HepG2 (cell line): ENCODE results near the gene KCNB1. TPM values are rescaled to one million over a fixed set of nuclear protein-coding genes. Genes with fewer than 3 reads are reported as not detected.

ENCODE experiments used
- ATAC-seq: fragments of 200-7000 bp; cut with Tn5 transposase; 3 replicates; pipeline ENCODE4 v1.9.1; 2020; ENCODE audit warnings: mild to moderate bottlenecking, moderate library complexity
- BruUV-seq: library from RNA; stranded (reverse); fragments of 400-500 nt; replicated peaks from 2 replicates; lab custom pipeline; 2021; lab: Mats Ljungman, UMichigan
- CTCF ChIA-PET: fragments of 300-600 bp; formaldehyde crosslinking; extraction: SDS; loops from one replicate; lab custom pipeline; 2021; ENCODE audit warnings: low total read pairs, inconsistent platforms, low intra/inter-chr PET ratio; lab: Yijun Ruan, JAX
- POLR2A ChIA-PET: fragments of 350-600 bp; sonication (Branson Sonifier 250); formaldehyde crosslinking; loops from one replicate; lab custom pipeline; 2020; ENCODE audit warnings: antibody characterized with exemption, inconsistent platforms; lab: Yijun Ruan, JAX
- DNase-seq: peaks from one replicate; pipeline ENCODE4 v3.0.0-alpha.2; 2015; ENCODE audit warnings: low spot score
- FAIRE-seq: peaks from 3 replicates; lab custom pipeline; 2011; peaks lifted over from hg19 to GRCh38; lab: Jason Lieb, UNC
- H2AFZ ChIP-seq: one replicate; pipeline ENCODE4 v1.6.1; 2011; ENCODE audit warnings: low read length, inconsistent platforms
- H3K27ac ChIP-seq: fragments of 300-600 bp; 3 replicates; pipeline ENCODE4 v1.8.0; 2011; ENCODE audit warnings: mixed run types, mild to moderate bottlenecking, mixed read lengths, low read length, inconsistent platforms; ENCODE audit not compliant: insufficient read depth; ENCODE audit errors: extremely low read length
- H3K27me3 ChIP-seq, 2 experiments: fragments of 200-600 bp in 1 of 2; 2 replicates in 1 of 2; 3 replicates in 1 of 2; pipeline versions ENCODE4 v1.6.0 to v1.8.0; 2011; ENCODE audit warnings: low read length in 2 of 2, mild to moderate bottlenecking in 2 of 2, moderate library complexity in 2 of 2, inconsistent platforms in 1 of 2; ENCODE audit not compliant: insufficient read depth in 2 of 2, control insufficient read depth in 1 of 2
- H3K36me3 ChIP-seq, 2 experiments: fragments of 200-600 bp in 1 of 2; replicated peaks in 1 of 2; 2 replicates in 1 of 2; 3 replicates in 1 of 2; pipeline versions ENCODE4 v1.5.1 to v1.8.0; 2011; ENCODE audit warnings: low read length in 2 of 2, inconsistent platforms in 1 of 2; ENCODE audit not compliant: insufficient read depth in 2 of 2, control insufficient read depth in 1 of 2
- H3K4me1 ChIP-seq: 2 replicates; pipeline ENCODE4 v1.5.1; 2012; ENCODE audit warnings: low read length, inconsistent platforms; ENCODE audit not compliant: insufficient read depth
- H3K4me2 ChIP-seq: 2 replicates; pipeline ENCODE4 v1.6.0; 2011; ENCODE audit warnings: low read depth, low read length, inconsistent platforms
- H3K4me3 ChIP-seq, 3 experiments: fragments of 200-600 bp in 1 of 3; sonication (generic), shearing (Covaris generic) in 1 of 3; replicated peaks in 1 of 3; 2 replicates each; pipeline ENCODE4 v1.5.1; 2011 to 2016; ENCODE audit warnings: low read length in 3 of 3, inconsistent platforms in 2 of 3, low read depth in 2 of 3, mild to moderate bottlenecking in 2 of 3, control low read depth in 1 of 3, mixed read lengths in 1 of 3; ENCODE audit not compliant: insufficient read depth in 1 of 3
- H3K79me2 ChIP-seq: one replicate; pipeline ENCODE4 v1.6.1; 2011; ENCODE audit warnings: low read length, inconsistent platforms; ENCODE audit not compliant: insufficient read depth
- H3K9ac ChIP-seq: 2 replicates; pipeline ENCODE4 v1.6.0; 2011; ENCODE audit warnings: mild to moderate bottlenecking, low read depth, low read length, inconsistent platforms; ENCODE audit not compliant: insufficient read depth
- H3K9me3 ChIP-seq: 2 replicates; pipeline ENCODE4 v1.5.1; 2012; ENCODE audit warnings: mild to moderate bottlenecking, low read length
- H4K20me1 ChIP-seq: 2 replicates; pipeline ENCODE4 v1.6.0; 2011; ENCODE audit warnings: inconsistent platforms, mild to moderate bottlenecking, low read length, moderate library complexity; ENCODE audit not compliant: insufficient read depth
- ZSCAN22 ChIP-seq: sonication (generic); formaldehyde crosslinking; IDR thresholded peaks from 2 replicates; pipeline ENCODE4 v1.4.0; 2020; ENCODE audit warnings: mild to moderate bottlenecking, missing genetic modification reagents
- WGBS: methylation state at CpG from one replicate; pipeline ENCODE4 v1.1.6; 2017; ENCODE audit warnings: low lambda C conversion rate; 5-methylcytosine and 5-hydroxymethylcytosine counted together
- in situ Hi-C: cut with HindIII; loops from 2 replicates; pipeline ENCODE4 v1.10.0; 2017; ENCODE audit warnings: low pct_unique_long_range_greater_than_20kb; ENCODE audit not compliant: extremely low pct_ligation_motif_present
- intact Hi-C: fragments of 100-400 bp; cut with micrococcal nuclease; formaldehyde crosslinking; loops from one replicate; pipeline ENCODE4 v1.10.0; 2022; ENCODE audit not compliant: unreplicated experiment
- polyA plus RNA-seq, 8 experiments: library from polyadenylated mRNA; depleted of rRNA in 3 of 8; stranded (reverse) in 7 of 8; unstranded in 1 of 8; fragments of >200 nt; fragmentation: Illumina TruSeq in 4 of 8; extraction: Trizol in 4 of 8; gene quantifications; 2 replicates each; pipeline versions ENCODE4 v1.2.1 to v1.2.3, GENCODE V29; 2011 to 2016; ENCODE audit warnings: low read depth in 4 of 8, missing spikeins in 1 of 8, mixed read lengths in 1 of 8; ENCODE audit not compliant: insufficient read depth in 1 of 8
- total RNA-seq, 5 experiments: library from RNA; depleted of rRNA; stranded (reverse); fragments of >200 nt; fragmentation: Illumina TruSeq; extraction: Trizol; gene quantifications; 2 replicates each; pipeline ENCODE4 v1.2.3, GENCODE V29; 2016; ENCODE audit warnings: low read depth in 1 of 5
- TF ChIP-seq, protein P1 (sequence below), 2 experiments: fragments of 450-650 bp in 1 of 2; sonication (generic) in 1 of 2; formaldehyde crosslinking in 1 of 2; IDR thresholded peaks; 2 replicates each; pipeline versions ENCODE4 v1.6.1 to v1.8.0; 2016 to 2022; ENCODE audit warnings: antibody characterized with exemption in 1 of 2, mild to moderate bottlenecking in 1 of 2, missing genetic modification reagents in 1 of 2

The KCNB1 gene
- total and polyA plus RNA-seq, 2 of the 13 experiments (the other 11 are each of a cell fraction or from before 2014, with no cell fraction given): 0.02 TPM; not detected in 1

DNA sequence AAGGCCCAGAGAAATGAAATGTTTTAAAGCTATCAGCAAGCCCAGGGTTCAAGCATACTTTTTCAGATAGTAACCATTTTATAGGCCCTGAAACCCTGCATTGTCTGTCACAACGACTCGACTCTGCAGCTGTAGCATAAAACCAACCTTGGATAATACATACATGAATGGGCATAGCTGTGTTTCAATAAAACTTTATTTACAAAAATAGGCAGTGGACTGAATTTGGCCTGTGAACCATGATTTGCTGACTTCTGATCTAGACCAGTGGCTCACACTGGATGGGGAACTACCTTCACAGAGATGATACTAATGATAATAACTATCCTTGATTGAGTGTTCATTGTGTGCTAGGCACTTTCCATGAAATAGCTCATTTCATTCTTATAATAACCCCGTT, 107.3 kb downstream of the KCNB1 start:
- WGBS: 3% methylated on average over 3 of the region's 3 CpGs
- FAIRE-seq: no peak
- TF ChIP-seq ZSCAN22: no peak
- TF ChIP-seq, protein P1, sequence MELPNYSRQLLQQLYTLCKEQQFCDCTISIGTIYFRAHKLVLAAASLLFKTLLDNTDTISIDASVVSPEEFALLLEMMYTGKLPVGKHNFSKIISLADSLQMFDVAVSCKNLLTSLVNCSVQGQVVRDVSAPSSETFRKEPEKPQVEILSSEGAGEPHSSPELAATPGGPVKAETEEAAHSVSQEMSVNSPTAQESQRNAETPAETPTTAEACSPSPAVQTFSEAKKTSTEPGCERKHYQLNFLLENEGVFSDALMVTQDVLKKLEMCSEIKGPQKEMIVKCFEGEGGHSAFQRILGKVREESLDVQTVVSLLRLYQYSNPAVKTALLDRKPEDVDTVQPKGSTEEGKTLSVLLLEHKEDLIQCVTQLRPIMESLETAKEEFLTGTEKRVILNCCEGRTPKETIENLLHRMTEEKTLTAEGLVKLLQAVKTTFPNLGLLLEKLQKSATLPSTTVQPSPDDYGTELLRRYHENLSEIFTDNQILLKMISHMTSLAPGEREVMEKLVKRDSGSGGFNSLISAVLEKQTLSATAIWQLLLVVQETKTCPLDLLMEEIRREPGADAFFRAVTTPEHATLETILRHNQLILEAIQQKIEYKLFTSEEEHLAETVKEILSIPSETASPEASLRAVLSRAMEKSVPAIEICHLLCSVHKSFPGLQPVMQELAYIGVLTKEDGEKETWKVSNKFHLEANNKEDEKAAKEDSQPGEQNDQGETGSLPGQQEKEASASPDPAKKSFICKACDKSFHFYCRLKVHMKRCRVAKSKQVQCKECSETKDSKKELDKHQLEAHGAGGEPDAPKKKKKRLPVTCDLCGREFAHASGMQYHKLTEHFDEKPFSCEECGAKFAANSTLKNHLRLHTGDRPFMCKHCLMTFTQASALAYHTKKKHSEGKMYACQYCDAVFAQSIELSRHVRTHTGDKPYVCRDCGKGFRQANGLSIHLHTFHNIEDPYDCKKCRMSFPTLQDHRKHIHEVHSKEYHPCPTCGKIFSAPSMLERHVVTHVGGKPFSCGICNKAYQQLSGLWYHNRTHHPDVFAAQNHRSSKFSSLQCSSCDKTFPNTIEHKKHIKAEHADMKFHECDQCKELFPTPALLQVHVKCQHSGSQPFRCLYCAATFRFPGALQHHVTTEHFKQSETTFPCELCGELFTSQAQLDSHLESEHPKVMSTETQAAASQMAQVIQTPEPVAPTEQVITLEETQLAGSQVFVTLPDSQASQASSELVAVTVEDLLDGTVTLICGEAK (IDR thresholded peaks at IDR 0.05): no peak
- TF ChIP-seq, protein P1 (CRISPR knock-in tag; IDR thresholded peaks at IDR 0.05): 0 out of 2 replicates have a peak, but pooled peaks have one; percentile 37
- TF ChIP-seq, all 625 proteins: peak for 1
- in situ Hi-C loops (no loop called here), intact Hi-C loops (no loop called here)
- BruUV-seq: no TSS peak
- ChIA-PET CTCF (no interaction called here), POLR2A (no interaction called here)
- no peaks in the 10 kb centered on the region for H3K4me1 ChIP-seq
- H3K4me2 ChIP-seq: no peak overlapping the region
- no peak for DNase-seq
- ATAC-seq: no peak
- H3K79me2 ChIP-seq: no peaks in the 10 kb centered on the region
- no peak overlapping the region for H3K9ac ChIP-seq
- H3K36me3 ChIP-seq: no peaks in the 10 kb centered on the region
- peaks cover 7 to 53% of the 10 kb centered on the region in 2 experiments; a peak in 4 of 5 replicates for H3K27me3 ChIP-seq
- H2AFZ ChIP-seq: no peak overlapping the region
- no peaks in the 10 kb centered on the region for H3K9me3 ChIP-seq
- no peak overlapping the region for H3K27ac ChIP-seq
- no peaks in the 10 kb centered on the region for H4K20me1 ChIP-seq
- H3K4me3 ChIP-seq: no peak overlapping the region
